Medulla oblongata (tissue), 1 donor: Measurements from ENCODE around the gene NHLRC4.

Experiments
- DNase-seq: peaks from one replicate; pipeline ENCODE4 v3.0.0-alpha.2; 2015; ENCODE audit errors: extremely low spot score

Gene NHLRC4

GRCh38 chr16:553601-554296, 13.1 kb upstream of the NHLRC4 start:
- DNase-seq: no peak

GRCh38 chr16:554297-554621, 12.5 kb upstream of the NHLRC4 start:
- no peak for DNase-seq

- no peak for DNase-seq
Observed at GRCh38 chr16:554640-555365, 12.0 kb upstream of the NHLRC4 start.

GRCh38 chr16:555528-556473, 11.0 kb upstream of the NHLRC4 start:
- DNase-seq: no peak

GRCh38 chr16:556474-557173, 10.2 kb upstream of the NHLRC4 start:
- no peak for DNase-seq

GRCh38 chr16:557463-558297, 9.1 kb upstream of the NHLRC4 start:
- no peak for DNase-seq

- DNase-seq: no peak
Observed at GRCh38 chr16:558298-559020, 8.3 kb upstream of the NHLRC4 start.

- DNase-seq: no peak
Observed at GRCh38 chr16:559021-559380, 7.8 kb upstream of the NHLRC4 start.

- DNase-seq: no peak
Observed at GRCh38 chr16:559411-560203, 7.2 kb upstream of the NHLRC4 start.

- no peak for DNase-seq
Observed at GRCh38 chr16:560204-560700, 6.6 kb upstream of the NHLRC4 start, which contains the start of gene PRR35. PRR35 (plus strand) TSS chr16:560394; CDS start chr16:563295, 2,901 bp downstream.

GRCh38 chr16:560701-561412, 5.9 kb upstream of the NHLRC4 start:
- DNase-seq: no peak

- no peak for DNase-seq
Observed at GRCh38 chr16:561413-561794, 5.4 kb upstream of the NHLRC4 start.

- DNase-seq: no peak
Observed at GRCh38 chr16:561957-562938, 4.6 kb upstream of the NHLRC4 start.

GRCh38 chr16:563072-563644, 3.6 kb upstream of the NHLRC4 start:
- no peak for DNase-seq

GRCh38 chr16:564690-565418, 2.0 kb upstream of the NHLRC4 start:
- DNase-seq: no peak
